ENCODE data around the gene SRRM2. TPM values are rescaled to one million over a fixed set of nuclear protein-coding genes. Genes with fewer than 3 reads are reported as not detected.

Gene SRRM2
- total RNA-seq, 1 experiment from 2014 or later: 69.0 TPM

DNA sequence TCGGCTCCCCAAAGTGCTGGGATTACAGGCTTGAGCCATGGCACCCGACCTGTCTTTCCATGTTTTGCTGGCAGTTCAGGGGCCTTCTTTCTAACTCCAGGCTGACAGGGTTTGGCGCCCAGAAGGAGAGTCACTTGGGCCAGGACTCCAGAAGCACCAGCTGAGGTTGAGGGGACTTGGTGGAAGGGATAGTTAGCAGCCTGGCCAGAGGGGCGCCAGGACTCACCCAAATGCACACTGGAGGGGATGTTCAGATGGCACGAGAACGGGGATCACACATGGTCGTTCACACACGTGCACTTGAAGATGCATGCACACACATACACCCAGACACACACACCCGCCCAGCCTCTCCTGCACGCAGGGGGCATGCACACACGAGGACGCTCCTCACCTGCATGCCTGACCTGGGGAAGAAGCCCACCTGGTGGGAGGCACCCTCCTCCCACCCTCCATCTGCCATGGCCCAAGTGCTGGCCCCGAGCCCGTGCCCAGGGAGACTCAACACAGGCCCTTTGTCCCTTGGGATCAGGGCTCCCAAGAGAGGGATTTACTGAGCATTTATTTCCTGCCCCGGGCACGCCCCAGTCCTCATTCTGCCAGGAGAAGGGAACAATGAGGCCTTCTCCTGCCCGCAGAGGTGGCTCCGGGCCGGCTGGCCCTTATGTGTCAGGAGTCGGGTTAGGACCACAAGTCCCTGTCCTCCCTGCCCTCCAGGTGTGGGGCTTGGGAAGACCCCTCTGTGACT is 62.3 kb downstream of the SRRM2 start:
- no peaks in the 10 kb centered on the region for H3K36me3 ChIP-seq (replicated peaks; ENCODE audit: control insufficient read depth, insufficient read depth, low read length)
- H3K4me3 ChIP-seq (ENCODE audit: insufficient read depth, low read depth, low read length): no peak overlapping the region
- DNase-seq: peak; percentile 36
- H3K27me3 ChIP-seq (ENCODE audit: control insufficient read depth, insufficient read depth, low read length): no peaks in the 10 kb centered on the region; the same call in 1 of the 2 replicates

GRCh38 chr16:2815299-2815771 is 62.9 kb downstream of the SRRM2 start:
- Histone ChIP-seq H3K27me3 (ENCODE audit: control insufficient read depth, insufficient read depth, low read length) (no peaks in the 10 kb centered on the region; the same call in 1 of the 2 replicates), H3K4me3 (ENCODE audit: insufficient read depth, low read depth, low read length) (no peak overlapping the region), H3K36me3 (replicated peaks; ENCODE audit: control insufficient read depth, insufficient read depth, low read length) (no peaks in the 10 kb centered on the region)
- DNase-seq: peak; percentile 50

- Histone ChIP-seq H3K4me3 (ENCODE audit: insufficient read depth, low read depth, low read length) (no peak within 1 kb of the TSS), H3K27me3 (ENCODE audit: control insufficient read depth, insufficient read depth, low read length) (no peaks in the 10 kb centered on the region; the same call in 1 of the 2 replicates), H3K36me3 (replicated peaks; ENCODE audit: control insufficient read depth, insufficient read depth, low read length) (no peaks in the 10 kb centered on the region)
- DNase-seq: peak; percentile 93
Measured at GRCh38 chr16:2816751-2817339, 64.4 kb downstream of the SRRM2 start, which contains the start of gene PRSS21. Gene PRSS21, plus strand, starts transcription at chr16:2817237. Its CDS starts 32 bp downstream, at chr16:2817269.

- Histone ChIP-seq H3K4me3 (ENCODE audit: insufficient read depth, low read depth, low read length) (no peak overlapping the region), H3K36me3 (replicated peaks; ENCODE audit: control insufficient read depth, insufficient read depth, low read length) (no peaks in the 10 kb centered on the region), H3K27me3 (ENCODE audit: control insufficient read depth, insufficient read depth, low read length) (no peaks in the 10 kb centered on the region)
- peak; percentile 57 for DNase-seq
Measured at GRCh38 chr16:2817340-2818271, 65.2 kb downstream of the SRRM2 start.

- peak; percentile 42 for DNase-seq
- H3K4me3 ChIP-seq (ENCODE audit: insufficient read depth, low read depth, low read length): no peak overlapping the region
- no peaks in the 10 kb centered on the region for H3K27me3 ChIP-seq (ENCODE audit: control insufficient read depth, insufficient read depth, low read length)
- no peaks in the 10 kb centered on the region for H3K36me3 ChIP-seq (replicated peaks; ENCODE audit: control insufficient read depth, insufficient read depth, low read length)
Measured at GRCh38 chr16:2818272-2818876, 65.9 kb downstream of the SRRM2 start.

- Histone ChIP-seq H3K4me3 (ENCODE audit: insufficient read depth, low read depth, low read length) (no peak overlapping the region), H3K36me3 (replicated peaks; ENCODE audit: control insufficient read depth, insufficient read depth, low read length) (no peaks in the 10 kb centered on the region), H3K27me3 (ENCODE audit: control insufficient read depth, insufficient read depth, low read length) (no peaks in the 10 kb centered on the region)
- DNase-seq: peak; percentile 28
Measured at GRCh38 chr16:2819179-2819938, 66.9 kb downstream of the SRRM2 start.

DNA sequence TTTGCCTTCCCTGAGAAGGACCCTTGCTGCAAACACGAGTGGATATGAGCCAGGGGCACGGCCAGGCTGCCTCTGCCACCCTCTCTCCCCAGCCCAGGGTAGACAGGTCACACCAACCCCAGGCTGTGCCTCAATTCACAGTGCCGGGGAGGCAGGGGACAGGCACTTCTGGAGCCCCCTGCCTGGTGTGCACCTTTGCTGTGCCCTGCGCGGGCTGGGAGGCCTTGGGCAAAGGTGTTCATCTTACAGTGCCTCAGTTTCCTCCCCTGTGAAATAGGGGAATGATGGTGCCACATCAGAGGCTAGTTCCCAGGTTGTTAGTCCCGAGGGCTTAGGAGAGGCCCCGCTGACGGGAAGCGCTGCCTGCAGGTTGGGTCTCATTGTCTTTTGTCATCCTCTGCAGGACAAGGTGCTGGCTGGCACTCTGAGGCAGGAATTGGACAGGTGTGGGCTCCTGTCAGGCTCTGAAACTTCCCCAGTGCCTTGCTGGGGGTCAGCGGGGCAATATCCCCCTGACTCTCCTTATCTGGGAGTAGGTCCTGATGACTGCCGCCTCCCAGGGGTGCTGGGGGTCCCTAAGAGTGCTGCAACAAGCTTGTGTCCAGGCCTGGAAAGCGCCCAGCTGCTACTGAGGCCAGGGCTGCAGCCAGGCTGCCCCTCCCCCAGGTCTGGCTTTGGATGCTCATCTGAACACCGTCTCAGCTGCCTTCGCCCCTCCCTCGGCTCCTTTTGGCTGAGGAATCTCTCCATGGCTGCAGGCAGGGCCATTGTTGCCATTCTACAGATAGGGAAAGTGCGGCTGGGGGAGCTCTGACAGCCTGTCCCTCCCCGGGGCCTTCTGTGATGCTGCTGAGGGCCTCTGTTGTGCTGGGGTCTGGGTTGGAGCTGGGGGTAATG is 67.7 kb downstream of the SRRM2 start:
- no peaks in the 10 kb centered on the region for H3K36me3 ChIP-seq (replicated peaks; ENCODE audit: control insufficient read depth, insufficient read depth, low read length)
- no peaks in the 10 kb centered on the region for H3K27me3 ChIP-seq (ENCODE audit: control insufficient read depth, insufficient read depth, low read length)
- no peak overlapping the region for H3K4me3 ChIP-seq (ENCODE audit: insufficient read depth, low read depth, low read length)
- peak; percentile 54 for DNase-seq

Other genes with a start within 250 kb of the SRRM2 start
- gene ATP6V0C, start 238.7 kb upstream of the SRRM2 start, total RNA-seq (2014; rRNA removed; shearing (Covaris generic)): 40.5 and 56.4 TPM in 2 replicates
- gene AMDHD2, start 232.3 kb upstream of the SRRM2 start, total RNA-seq (2014; rRNA removed; shearing (Covaris generic)): 50.5 and 62.3 TPM in 2 replicates
- not detected in 2 replicates for gene CEMP1, start 221.2 kb upstream of the SRRM2 start, total RNA-seq (2014; rRNA removed; shearing (Covaris generic))
- 11.4 and 21.7 TPM in 2 replicates for gene PDPK1, start 214.6 kb upstream of the SRRM2 start, total RNA-seq (2014; rRNA removed; shearing (Covaris generic))
- gene KCTD5, start 70.1 kb upstream of the SRRM2 start, total RNA-seq (2014; rRNA removed; shearing (Covaris generic)): 35.2 and 36.7 TPM in 2 replicates
- gene PRSS27, start 32.4 kb upstream of the SRRM2 start, total RNA-seq (2014; rRNA removed; shearing (Covaris generic)): 2.0 and 3.1 TPM in 2 replicates
- gene ELOB, start 24.6 kb downstream of the SRRM2 start, total RNA-seq (2014; rRNA removed; shearing (Covaris generic)): 236 and 269 TPM in 2 replicates
- gene PRSS33, start 34.9 kb downstream of the SRRM2 start, total RNA-seq (2014; rRNA removed; shearing (Covaris generic)): not detected in 2 replicates
- gene PRSS41, start 45.8 kb downstream of the SRRM2 start, total RNA-seq (2014; rRNA removed; shearing (Covaris generic)): not detected in 2 replicates
- gene PRSS21, start 64.6 kb downstream of the SRRM2 start, total RNA-seq (2014; rRNA removed; shearing (Covaris generic)): 0.42 and 1.5 TPM in 2 replicates
- not detected in 2 replicates for gene ZG16B, start 77.7 kb downstream of the SRRM2 start, total RNA-seq (2014; rRNA removed; shearing (Covaris generic))
- 0.80 and 0.85 TPM in 2 replicates for gene PRSS22, start 105.5 kb downstream of the SRRM2 start, total RNA-seq (2014; rRNA removed; shearing (Covaris generic))
- 55.2 and 94.1 TPM in 2 replicates for gene FLYWCH2, start 130.6 kb downstream of the SRRM2 start, total RNA-seq (2014; rRNA removed; shearing (Covaris generic))
- 22.7 and 33.5 TPM in 2 replicates for gene FLYWCH1, start 159.3 kb downstream of the SRRM2 start, total RNA-seq (2014; rRNA removed; shearing (Covaris generic))
- 17.6 and 20.9 TPM in 2 replicates for gene KREMEN2, start 211.6 kb downstream of the SRRM2 start, total RNA-seq (2014; rRNA removed; shearing (Covaris generic))
- gene PAQR4, start 216.7 kb downstream of the SRRM2 start, total RNA-seq (2014; rRNA removed; shearing (Covaris generic)): 62.6 and 65.6 TPM in 2 replicates
- 85.4 and 94.0 TPM in 2 replicates for gene PKMYT1, start 227.8 kb downstream of the SRRM2 start, total RNA-seq (2014; rRNA removed; shearing (Covaris generic))